GM12878 (cell line): Measurements from ENCODE around the gene PDE6C. TPM values are rescaled to one million over a fixed set of nuclear protein-coding genes. Genes with fewer than 3 reads are reported as not detected.

Experiments used
- ATAC-seq: fragments of 200-7000 bp; cut with Tn5 transposase; 3 replicates; pipeline ENCODE4 v1.9.1; 2020; ENCODE audit warnings: mild to moderate bottlenecking, moderate library complexity
- BruUV-seq: library from RNA; stranded (reverse); fragments of 400-500 nt; replicated peaks from 2 replicates; lab custom pipeline; 2021; lab: Mats Ljungman, UMichigan
- CTCF ChIA-PET: fragments of 300-600 bp; sonication (Branson Sonifier 250); formaldehyde crosslinking; extraction: SDS; loops from one replicate; lab custom pipeline; 2021; ENCODE audit warnings: inconsistent platforms; lab: Yijun Ruan, JAX
- POLR2A ChIA-PET: fragments of 350-600 bp; formaldehyde crosslinking; extraction: SDS; loops from one replicate; lab custom pipeline; 2021; ENCODE audit warnings: inconsistent platforms; lab: Charles Lee
- RAD21 ChIA-PET: fragments of 300-600 bp; sonication (Branson Sonifier 250); formaldehyde crosslinking; loops from one replicate; lab custom pipeline; 2023; ENCODE audit warnings: antibody characterized with exemption; ENCODE audit not compliant: unreplicated experiment; lab: Charles Lee
- SMC1A ChIA-PET: fragments of 300-600 bp; sonication (Branson Sonifier 250); formaldehyde crosslinking; loops from one replicate; lab custom pipeline; 2023; ENCODE audit not compliant: unreplicated experiment, uncharacterized antibody; lab: Charles Lee
- DNase-seq: peaks from one replicate; pipeline ENCODE4 v3.0.0-alpha.2; 2011; ENCODE audit warnings: low read depth, low spot score
- FAIRE-seq: peaks from 3 replicates; lab custom pipeline; 2011; peaks lifted over from hg19 to GRCh38; lab: Jason Lieb, UNC
- H2AFZ ChIP-seq: 2 replicates; pipeline ENCODE4 v1.6.0; 2011; ENCODE audit warnings: low read depth, low read length, control low read depth; ENCODE audit not compliant: control insufficient read depth
- H3K27ac ChIP-seq: 2 replicates; pipeline ENCODE4 v1.5.1; 2011; ENCODE audit warnings: control low read depth; ENCODE audit not compliant: control insufficient read depth, insufficient read depth
- H3K27me3 ChIP-seq, 2 experiments: replicated peaks in 1 of 2; 2 replicates each; pipeline versions ENCODE4 v1.6.0 to v1.6.1; 2011; ENCODE audit warnings: low read length in 1 of 2; ENCODE audit not compliant: control insufficient read depth in 2 of 2, insufficient read depth in 2 of 2
- H3K36me3 ChIP-seq, 2 experiments: 2 replicates each; pipeline ENCODE4 v1.5.1; 2011; ENCODE audit warnings: low read length in 1 of 2; ENCODE audit not compliant: control insufficient read depth in 2 of 2, insufficient read depth in 2 of 2
- H3K4me1 ChIP-seq: 2 replicates; pipeline ENCODE4 v1.6.1; 2011; ENCODE audit warnings: mild to moderate bottlenecking, low read length, moderate library complexity, mixed read lengths; ENCODE audit not compliant: control insufficient read depth, insufficient read depth
- H3K4me2 ChIP-seq: 2 replicates; pipeline ENCODE4 v1.6.0; 2011; ENCODE audit warnings: control low read depth; ENCODE audit not compliant: control insufficient read depth, insufficient read depth
- H3K4me3 ChIP-seq: fragments of 200-600 bp; sonication (generic); 2 replicates; pipeline ENCODE4 v1.5.1; 2016
- H3K79me2 ChIP-seq: 2 replicates; pipeline ENCODE4 v1.6.0; 2011; ENCODE audit warnings: low read length; ENCODE audit not compliant: control insufficient read depth, insufficient read depth
- H3K9ac ChIP-seq: 2 replicates; pipeline ENCODE4 v1.8.0; 2011; ENCODE audit warnings: low read length, control low read depth, mixed read lengths; ENCODE audit not compliant: control insufficient read depth, insufficient read depth
- H3K9me3 ChIP-seq: replicated peaks from 3 replicates; pipeline ENCODE4 v1.5.1; 2011; ENCODE audit warnings: mild to moderate bottlenecking, low read length; ENCODE audit not compliant: control insufficient read depth, insufficient read depth
- H4K20me1 ChIP-seq: 2 replicates; pipeline ENCODE4 v1.6.0; 2011; ENCODE audit not compliant: control insufficient read depth, insufficient read depth
- BHLHE40 ChIP-seq, 2 experiments: fragments of 450-650 bp in 1 of 2; IDR thresholded peaks; 2 replicates each; pipeline ENCODE4 v1.6.1; 2011 to 2017; ENCODE audit warnings: low read depth in 2 of 2, borderline replicate concordance in 1 of 2, improper control_type of control experiment in 1 of 2, low read length in 1 of 2, mild to moderate bottlenecking in 1 of 2
- CEBPZ ChIP-seq: fragments of 150-350 bp; IDR thresholded peaks from 2 replicates; pipeline ENCODE4 v1.6.1; 2016; ENCODE audit warnings: low read depth, low read length
- CREB1 ChIP-seq: IDR thresholded peaks from 2 replicates; pipeline ENCODE4 v1.6.1; 2012; ENCODE audit warnings: low read depth, mild to moderate bottlenecking, inconsistent platforms
- DPF2 ChIP-seq: fragments of 450-650 bp; IDR thresholded peaks from 2 replicates; pipeline ENCODE4 v1.6.1; 2017; ENCODE audit warnings: mild to moderate bottlenecking
- FOXK2 ChIP-seq: fragments of 450-650 bp; IDR thresholded peaks from 2 replicates; pipeline ENCODE4 v1.6.1; 2017; ENCODE audit warnings: mild to moderate bottlenecking, moderate library complexity
- IKZF1 ChIP-seq: fragments of 450-650 bp; conservative IDR thresholded peaks from 2 replicates; pipeline ENCODE4 v1.6.1; 2017; ENCODE audit warnings: antibody characterized with exemption, mild to moderate bottlenecking
- IKZF2 ChIP-seq, 2 experiments: fragments of 450-650 bp; IDR thresholded peaks; 2 replicates each; pipeline ENCODE4 v1.6.1; 2017; ENCODE audit warnings: mild to moderate bottlenecking in 2 of 2, moderate library complexity in 2 of 2
- JUNB ChIP-seq: IDR thresholded peaks from 2 replicates; pipeline ENCODE4 v1.6.1; 2016; ENCODE audit warnings: antibody characterized with exemption, mild to moderate bottlenecking
- KDM1A ChIP-seq: fragments of 200-600 bp; sonication (generic); IDR thresholded peaks from 2 replicates; pipeline ENCODE4 v1.6.1; 2016; ENCODE audit warnings: borderline replicate concordance
- MTA3 ChIP-seq: IDR thresholded peaks from 2 replicates; pipeline ENCODE4 v1.6.1; 2012; ENCODE audit warnings: low read length, inconsistent platforms, borderline replicate concordance
- NFYA ChIP-seq: IDR thresholded peaks from 2 replicates; pipeline ENCODE4 v1.6.1; 2011; ENCODE audit warnings: low read depth, mild to moderate bottlenecking, low read length, improper control_type of control experiment, borderline replicate concordance
- NR2C1 ChIP-seq: fragments of 450-650 bp; IDR thresholded peaks from 2 replicates; pipeline ENCODE4 v1.6.1; 2017; ENCODE audit warnings: antibody characterized with exemption, mild to moderate bottlenecking, moderate library complexity
- NR2C2 ChIP-seq: IDR thresholded peaks from 2 replicates; pipeline ENCODE4 v1.6.1; 2011; ENCODE audit warnings: borderline replicate concordance, low read depth; ENCODE audit not compliant: control insufficient read depth, insufficient read length
- PBX3 ChIP-seq: IDR thresholded peaks from 2 replicates; pipeline ENCODE4 v1.6.1; 2011; ENCODE audit warnings: mild to moderate bottlenecking, low read depth, low read length, moderate library complexity; ENCODE audit not compliant: insufficient replicate concordance
- RFX5 ChIP-seq: IDR thresholded peaks from 2 replicates; pipeline ENCODE4 v1.6.1; 2011; ENCODE audit warnings: low read depth, low read length, improper control_type of control experiment
- SMAD5 ChIP-seq: IDR thresholded peaks from 2 replicates; pipeline ENCODE4 v1.6.1; 2016; ENCODE audit warnings: antibody characterized with exemption, low read depth
- TAF1 ChIP-seq: IDR thresholded peaks from 2 replicates; pipeline ENCODE4 v1.6.1; 2011; ENCODE audit warnings: mild to moderate bottlenecking, low read depth, low read length, borderline replicate concordance
- TCF3 ChIP-seq: IDR thresholded peaks from 2 replicates; pipeline ENCODE4 v1.6.1; 2012; ENCODE audit warnings: low read depth, mild to moderate bottlenecking, low read length, borderline replicate concordance; ENCODE audit not compliant: insufficient read depth
- WGBS: methylation state at CpG from one replicate; pipeline ENCODE4 v1.1.6; 2016; ENCODE audit warnings: low lambda C conversion rate; ENCODE audit not compliant: insufficient replicate concordance, insufficient coverage; ENCODE audit errors: missing lambda C conversion rate; 5-methylcytosine and 5-hydroxymethylcytosine counted together
- in situ Hi-C: fragments of 300-500 bp; cut with MboI; formaldehyde crosslinking; loops from 9 replicates; pipeline ENCODE4 v1.14.3; 2018; ENCODE audit warnings: mixed read lengths
- intact Hi-C: fragments of 100-400 bp; cut with micrococcal nuclease; formaldehyde crosslinking; loops from one replicate; pipeline ENCODE4 v1.14.2; 2022; ENCODE audit not compliant: unreplicated experiment
- polyA plus RNA-seq, 11 experiments: library from polyadenylated mRNA; depleted of rRNA in 4 of 11; unstranded in 6 of 11; stranded (reverse) in 5 of 11; fragments of >200 nt; fragmentation: Nextera tagmentation in 4 of 11; fragmentation: Illumina TruSeq in 1 of 11; extraction: Ambion mirVana in 4 of 11; extraction: Trizol in 1 of 11; gene quantifications; 1 replicate in 1 of 11; 2 replicates in 10 of 11; pipeline versions ENCODE4 v1.2.1 to v1.2.3, GENCODE V29; 2011 to 2016; ENCODE audit warnings: inconsistent platforms in 2 of 11, missing spikeins in 2 of 11, low read depth in 1 of 11
- total RNA-seq, 4 experiments: library from RNA; depleted of rRNA in 3 of 4; stranded (reverse); fragments of >200 nt in 3 of 4; fragmentation: Illumina TruSeq in 1 of 4; extraction: Trizol in 1 of 4; gene quantifications; 2 replicates each; pipeline versions ENCODE4 v1.2.1 to v1.2.3, GENCODE V29; 2013 to 2021
- TF ChIP-seq, protein P1 (sequence below): fragments of 450-650 bp; conservative IDR thresholded peaks from 2 replicates; pipeline ENCODE4 v1.6.1; 2017; ENCODE audit warnings: mild to moderate bottlenecking, moderate library complexity

The PDE6C gene
- total and polyA plus RNA-seq, 10 of the 15 experiments (the other 5 are each of a cell fraction or from before 2014, with no cell fraction given) = not detected

DNA sequence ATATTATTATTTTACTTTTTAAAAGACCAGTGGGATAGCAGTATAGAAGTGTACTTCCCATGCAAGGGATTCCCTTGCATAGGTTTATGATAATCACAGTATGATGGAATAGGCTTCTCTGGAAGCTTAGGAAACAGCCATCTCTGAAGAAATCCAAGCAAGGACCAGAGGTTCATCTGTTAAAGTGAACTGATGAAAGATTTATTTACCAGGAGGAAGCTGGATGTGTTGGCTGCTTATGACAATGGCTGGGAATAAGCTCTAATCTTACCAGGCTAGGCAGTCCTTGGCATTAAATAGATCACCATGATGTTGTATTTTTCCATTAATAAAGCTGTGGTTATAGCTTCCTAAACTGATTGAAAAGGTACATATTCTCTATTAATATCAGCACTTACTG, 58.0 kb downstream of the PDE6C start (continued):
- TF ChIP-seq CEBPZ (no peak), FOXK2 (no peak), BHLHE40 (IDR thresholded peaks at IDR 0.05; ENCODE audit: borderline replicate concordance in 1 of 2, low read depth in 2 of 2, low read length in 1 of 2) (no peak)
- TF ChIP-seq, protein P1, sequence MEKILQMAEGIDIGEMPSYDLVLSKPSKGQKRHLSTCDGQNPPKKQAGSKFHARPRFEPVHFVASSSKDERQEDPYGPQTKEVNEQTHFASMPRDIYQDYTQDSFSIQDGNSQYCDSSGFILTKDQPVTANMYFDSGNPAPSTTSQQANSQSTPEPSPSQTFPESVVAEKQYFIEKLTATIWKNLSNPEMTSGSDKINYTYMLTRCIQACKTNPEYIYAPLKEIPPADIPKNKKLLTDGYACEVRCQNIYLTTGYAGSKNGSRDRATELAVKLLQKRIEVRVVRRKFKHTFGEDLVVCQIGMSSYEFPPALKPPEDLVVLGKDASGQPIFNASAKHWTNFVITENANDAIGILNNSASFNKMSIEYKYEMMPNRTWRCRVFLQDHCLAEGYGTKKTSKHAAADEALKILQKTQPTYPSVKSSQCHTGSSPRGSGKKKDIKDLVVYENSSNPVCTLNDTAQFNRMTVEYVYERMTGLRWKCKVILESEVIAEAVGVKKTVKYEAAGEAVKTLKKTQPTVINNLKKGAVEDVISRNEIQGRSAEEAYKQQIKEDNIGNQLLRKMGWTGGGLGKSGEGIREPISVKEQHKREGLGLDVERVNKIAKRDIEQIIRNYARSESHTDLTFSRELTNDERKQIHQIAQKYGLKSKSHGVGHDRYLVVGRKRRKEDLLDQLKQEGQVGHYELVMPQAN = no peak

- FAIRE-seq = no peak
- intact Hi-C loops = no loop called here
Observed at GRCh38 chr10:93671042-93671441, 58.7 kb downstream of the PDE6C start.

More at GRCh38 chr10:93671042-93671441, 58.7 kb downstream of the PDE6C start:
- Histone ChIP-seq H4K20me1 (no peaks in the 10 kb centered on the region), H3K9ac (no peak overlapping the region), H3K36me3 (peaks cover 0 to 5% of the 10 kb centered on the region in 2 experiments; a peak in 1 of 4 replicates), H3K4me3 (no peak overlapping the region), H2AFZ (no peak overlapping the region), H3K27ac (no peak overlapping the region), H3K79me2 (no peaks in the 10 kb centered on the region), H3K4me2 (no peak overlapping the region), H3K27me3 (no peaks in the 10 kb centered on the region), H3K9me3 (no peaks in the 10 kb centered on the region)
- ChIA-PET POLR2A (no interaction called here), CTCF (interaction anchor here (1.1 to 1.8 kb wide), 4 partner anchors 9 to 37 kb away, joined by 3 to 14 read pairs (median 4); no protein-coding TSS in a partner anchor), RAD21 (no interaction called here)
- no peak for DNase-seq
- in situ Hi-C loops = no loop called here
- 100% methylated on average over 2 of the region's 2 CpGs for WGBS
- no peak for ATAC-seq
- TF ChIP-seq MTA3 (no peak), TCF3 (no peak), NFYA (no peak), IKZF2 (IDR thresholded peaks at IDR 0.05) (no peak), NR2C2 (no peak), KDM1A (no peak), DPF2 (no peak), TAF1 (no peak), SMAD5 (no peak), CREB1 (no peak), RFX5 (no peak), JUNB (no peak), IKZF1 (no peak), NR2C1 (no peak), PBX3 (no peak)
- TF ChIP-seq, all 136 proteins: peak for 0
- SMC1A ChIA-PET = interaction anchor here (0.8 to 1.6 kb wide), 6 partner anchors 9 to 145 kb away, joined by 3 to 5 read pairs (median 4); no protein-coding TSS in a partner anchor
- no TSS peak for BruUV-seq
- H3K4me1 ChIP-seq = no peaks in the 10 kb centered on the region
